HepG2 (cell line): ENCODE measurements around the gene CSNK1D. TPM values are rescaled to one million over a fixed set of nuclear protein-coding genes. Genes with fewer than 3 reads are reported as not detected.
A peak's percentile ranks its signal among the peaks of the same experiment; 100 is the strongest.

Experiments used
- ARNTL ChIP-seq: sonication (generic); formaldehyde crosslinking; IDR thresholded peaks from 2 replicates; pipeline ENCODE4 v1.4.0; 2020; ENCODE audit warnings: mild to moderate bottlenecking, missing genetic modification reagents
- ATM ChIP-seq: fragments of 450-650 bp; IDR thresholded peaks from 2 replicates; pipeline ENCODE4 v1.7.1; 2017; ENCODE audit warnings: mild to moderate bottlenecking, borderline replicate concordance
- CEBPG ChIP-seq: IDR thresholded peaks from 2 replicates; pipeline ENCODE4 v1.6.1; 2016
- HDAC6 ChIP-seq: fragments of 200-600 bp; sonication (generic); IDR thresholded peaks from 2 replicates; pipeline ENCODE4 v1.7.0; 2017; ENCODE audit warnings: mild to moderate bottlenecking, antibody characterized with exemption, low read length, low read depth
- HIC2 ChIP-seq: sonication (generic); formaldehyde crosslinking; IDR thresholded peaks from 2 replicates; pipeline ENCODE4 v1.9.0; 2022; ENCODE audit warnings: low read depth, missing genetic modification reagents
- HMG20A ChIP-seq: IDR thresholded peaks from 2 replicates; pipeline ENCODE4 v1.6.1; 2016; ENCODE audit warnings: borderline replicate concordance
- HNRNPK ChIP-seq: fragments of 200-400 bp; formaldehyde crosslinking; IDR thresholded peaks from 2 replicates; pipeline ENCODE4 v1.6.1; 2018; ENCODE audit warnings: low read length, low read depth, moderate library complexity, mild to moderate bottlenecking; ENCODE audit not compliant: poor library complexity, severe bottlenecking
- HNRNPL ChIP-seq: fragments of 200-400 bp; formaldehyde crosslinking; IDR thresholded peaks from 2 replicates; pipeline ENCODE4 v1.6.1; 2017; ENCODE audit warnings: mild to moderate bottlenecking, low read depth, low read length
- IKZF4 ChIP-seq: sonication (generic); formaldehyde crosslinking; IDR thresholded peaks from 2 replicates; pipeline ENCODE4 v1.5.1; 2020; ENCODE audit warnings: borderline replicate concordance, mild to moderate bottlenecking, low read depth, missing genetic modification reagents; ENCODE audit errors: not compliant biosample characterization
- LRRFIP1 ChIP-seq: sonication (generic); formaldehyde crosslinking; conservative IDR thresholded peaks from 2 replicates; pipeline ENCODE4 v1.4.0; 2020; ENCODE audit warnings: missing genetic modification reagents
- MIER3 ChIP-seq: IDR thresholded peaks from 2 replicates; pipeline ENCODE4 v1.6.1; 2016; ENCODE audit warnings: missing compliant biosample characterization, borderline replicate concordance
- PAX8 ChIP-seq: sonication (generic); formaldehyde crosslinking; IDR thresholded peaks from 2 replicates; pipeline ENCODE4 v1.8.0; 2022; ENCODE audit warnings: mild to moderate bottlenecking, missing genetic modification reagents, borderline replicate concordance
- RARA ChIP-seq: IDR thresholded peaks from 2 replicates; pipeline ENCODE4 v1.6.1; 2016; ENCODE audit warnings: missing genetic modification reagents, missing compliant biosample characterization
- SP2 ChIP-seq: sonication (generic); formaldehyde crosslinking; IDR thresholded peaks from 2 replicates; pipeline ENCODE4 v1.5.1; 2020; ENCODE audit warnings: mild to moderate bottlenecking, missing genetic modification reagents
- TFE3 ChIP-seq: IDR thresholded peaks from 2 replicates; pipeline ENCODE4 v1.6.1; 2016
- THRA ChIP-seq: sonication (generic); formaldehyde crosslinking; IDR thresholded peaks from 2 replicates; pipeline ENCODE4 v1.4.0; 2020; ENCODE audit warnings: missing genetic modification reagents, borderline replicate concordance
- TSC22D2 ChIP-seq: sonication (generic); formaldehyde crosslinking; IDR thresholded peaks from 2 replicates; pipeline ENCODE4 v1.5.1; 2020; ENCODE audit warnings: missing genetic modification reagents, mild to moderate bottlenecking, borderline replicate concordance
- ZFAT ChIP-seq: sonication (generic); formaldehyde crosslinking; conservative IDR thresholded peaks from 2 replicates; pipeline ENCODE4 v1.8.1; 2023; ENCODE audit warnings: missing genetic modification reagents, inconsistent platforms
- ZIK1 ChIP-seq: sonication (generic); formaldehyde crosslinking; IDR thresholded peaks from 2 replicates; pipeline ENCODE4 v1.5.0; 2020; ENCODE audit warnings: mild to moderate bottlenecking, low read depth, missing genetic modification reagents, borderline replicate concordance
- ZKSCAN1 ChIP-seq: fragments of 150-350 bp; IDR thresholded peaks from 2 replicates; pipeline ENCODE4 v1.6.1; 2014; ENCODE audit warnings: low read length
- ZNF232 ChIP-seq: sonication (generic); formaldehyde crosslinking; IDR thresholded peaks from 2 replicates; pipeline ENCODE4 v1.4.0; 2020; ENCODE audit warnings: missing genetic modification reagents, borderline replicate concordance
- ZNF678 ChIP-seq: sonication (generic); formaldehyde crosslinking; IDR thresholded peaks from 2 replicates; pipeline ENCODE4 v1.4.0; 2020; ENCODE audit warnings: mild to moderate bottlenecking, missing genetic modification reagents
- ZNF720 ChIP-seq: sonication (generic); formaldehyde crosslinking; IDR thresholded peaks from 2 replicates; pipeline ENCODE4 v1.4.0; 2020; ENCODE audit warnings: missing genetic modification reagents
- ZNF841 ChIP-seq: sonication (generic); formaldehyde crosslinking; IDR thresholded peaks from 2 replicates; pipeline ENCODE4 v1.8.1; 2023; ENCODE audit warnings: missing genetic modification reagents, borderline replicate concordance
- polyA plus RNA-seq, 8 experiments: library from polyadenylated mRNA; depleted of rRNA in 3 of 8; stranded (reverse) in 7 of 8; unstranded in 1 of 8; fragments of >200 nt; fragmentation: Illumina TruSeq in 4 of 8; extraction: Trizol in 4 of 8; gene quantifications; 2 replicates each; pipeline versions ENCODE4 v1.2.1 to v1.2.3, GENCODE V29; 2011 to 2016; ENCODE audit warnings: low read depth in 4 of 8, missing spikeins in 1 of 8, mixed read lengths in 1 of 8; ENCODE audit not compliant: insufficient read depth in 1 of 8
- total RNA-seq, 5 experiments: library from RNA; depleted of rRNA; stranded (reverse); fragments of >200 nt; fragmentation: Illumina TruSeq; extraction: Trizol; gene quantifications; 2 replicates each; pipeline ENCODE4 v1.2.3, GENCODE V29; 2016; ENCODE audit warnings: low read depth in 1 of 5

The CSNK1D gene
- total and polyA plus RNA-seq, 2 of the 13 experiments (the other 11 are each of a cell fraction or from before 2014, with no cell fraction given) = 31.5 to 128 TPM

- TF ChIP-seq HIC2 (peak; percentile 97), LRRFIP1 (CRISPR knock-in tag) (no peak), ZIK1 (CRISPR knock-in tag) (no peak; the same call in 1 of the 2 replicates), PAX8 (CRISPR knock-in tag) (0 out of 2 replicates have a peak, but pooled peaks have one; percentile 10), THRA (CRISPR knock-in tag) (peak; percentile 87), HDAC6 (no peak), ATM (no peak), HMG20A (CRISPR knock-in tag) (peak; percentile 58), ZKSCAN1 (no peak), ZNF678 (CRISPR knock-in tag) (no peak), ZNF720 (CRISPR knock-in tag) (peak; percentile 87; the same call in 1 of the 2 replicates), ZNF841 (CRISPR knock-in tag) (no peak), IKZF4 (peak; percentile 74), TFE3 (CRISPR knock-in tag) (peak; percentile 77), HNRNPL (peak; percentile 95), ARNTL (CRISPR knock-in tag) (peak; percentile 57; the same call in 1 of the 2 replicates), HNRNPK (no peak), MIER3 (CRISPR knock-in tag) (peak; percentile 73; the same call in 1 of the 2 replicates), SP2 (CRISPR knock-in tag) (no peak), ZFAT (CRISPR knock-in tag) (no peak; the same call in 1 of the 2 replicates), TSC22D2 (no peak), RARA (peak; percentile 85), CEBPG (peak; percentile 88), ZNF232 (CRISPR knock-in tag) (peak; percentile 80)
These were observed 55.8 kb downstream of the CSNK1D start (continued) for GRCh38 chr17:82217530-82218204.
